ENCODE data around the gene CYP2A6. TPM values are rescaled to one million over a fixed set of nuclear protein-coding genes. Genes with fewer than 3 reads are reported as not detected.

CYP2A6 gene
- polyA plus RNA-seq, 4 donors = 0.04 to 0.18 TPM; not detected in 2

- DNase-seq (no peak), FAIRE-seq (no peak)
- Histone ChIP-seq H3K36me3 (ENCODE audit: control insufficient read depth in 3 of 3, insufficient read depth in 2 of 3, low read depth in 1 of 3, low read length in 3 of 3) (peaks cover 0 to 50% (median 3%) of the 10 kb centered on the region in 3 donors), H3K27ac (ENCODE audit: low read depth in 1 of 3, low read length in 2 of 3) (peak overlapping the region in 2 of 3 donors; percentile 84 to 89), H3K4me3 (ENCODE audit: low read depth in 1 of 3, low read length in 3 of 3) (peak overlapping the region in 1 of 3 donors; percentile 62), H3K27me3 (ENCODE audit: control insufficient read depth in 3 of 3, insufficient read depth in 3 of 3, low read length in 3 of 3) (no peaks in the 10 kb centered on the region), H3K9me3 (ENCODE audit: control insufficient read depth in 2 of 2, insufficient read depth in 1 of 2, low read depth in 1 of 2, low read length in 1 of 2) (no peaks in the 10 kb centered on the region), H3K4me1 (ENCODE audit: control insufficient read depth in 3 of 3, insufficient read depth in 2 of 3, low read depth in 1 of 3, low read length in 2 of 3) (peaks cover 0 to 38% (median 17%) of the 10 kb centered on the region in 3 donors)
- WGBS, 3 donors = 57 to 87% (median 70%) methylated on average over 8 to 14 of the region's 14 CpGs
Measured at GRCh38 chr19:40810160-40810559, 40.1 kb downstream of the CYP2A6 start.

DNA sequence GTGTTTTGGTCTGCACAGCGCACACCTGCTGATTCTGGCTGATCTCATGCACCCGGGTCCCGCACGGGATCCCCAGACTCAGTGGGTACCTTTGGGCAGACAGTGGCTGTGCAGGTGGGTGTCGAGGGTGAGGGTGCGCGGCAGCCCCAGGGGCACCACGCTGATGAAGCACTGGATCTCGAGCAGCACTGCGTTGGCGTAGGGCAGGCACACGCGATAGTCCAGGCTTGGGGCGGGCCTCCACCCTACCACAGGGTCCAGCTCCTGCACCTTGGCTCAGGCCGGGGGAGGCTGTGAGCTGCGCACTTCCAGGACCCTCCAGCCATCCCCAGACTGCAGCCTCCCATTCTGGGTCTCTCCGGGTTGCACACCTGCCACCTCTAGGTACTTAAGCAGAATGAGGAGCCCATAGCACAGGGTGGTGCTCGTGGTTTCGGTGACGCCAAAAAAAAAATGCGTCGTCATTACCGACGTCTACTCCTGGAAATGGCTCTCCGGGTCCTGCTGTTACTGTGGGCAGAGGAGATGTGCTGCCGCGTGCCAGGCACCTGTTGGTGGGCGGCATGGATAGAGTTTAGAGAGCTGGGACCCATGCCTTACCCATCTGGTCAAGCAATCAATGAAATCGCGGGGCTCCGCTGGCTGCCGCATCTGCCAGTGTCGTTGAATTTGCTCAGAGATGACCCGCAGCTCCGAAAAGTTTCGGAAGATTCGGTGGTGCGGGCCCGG is 40.7 kb downstream of the CYP2A6 start:
- DNase-seq (no peak), FAIRE-seq (no peak)
- no peaks in the 10 kb centered on the region for H3K9me3 ChIP-seq (ENCODE audit: control insufficient read depth in 2 of 2, insufficient read depth in 1 of 2, low read depth in 1 of 2, low read length in 1 of 2)
- H3K27ac ChIP-seq (ENCODE audit: low read depth in 1 of 3, low read length in 2 of 3) = peak overlapping the region in 1 of 3 donors; percentile 84
- peaks cover 0 to 44% (median 18%) of the 10 kb centered on the region in 3 donors for H3K4me1 ChIP-seq (ENCODE audit: control insufficient read depth in 3 of 3, insufficient read depth in 2 of 3, low read depth in 1 of 3, low read length in 2 of 3)
- peaks cover 0 to 57% (median 3%) of the 10 kb centered on the region in 3 donors for H3K36me3 ChIP-seq (ENCODE audit: control insufficient read depth in 3 of 3, insufficient read depth in 2 of 3, low read depth in 1 of 3, low read length in 3 of 3)
- peak overlapping the region in 1 of 3 donors; percentile 62 for H3K4me3 ChIP-seq (ENCODE audit: low read depth in 1 of 3, low read length in 3 of 3)
- H3K27me3 ChIP-seq (ENCODE audit: control insufficient read depth in 3 of 3, insufficient read depth in 3 of 3, low read length in 3 of 3) = no peaks in the 10 kb centered on the region
- 92 to 96% (median 96%) methylated on average over 33 to 39 of the region's 39 CpGs for WGBS, 3 donors

- Histone ChIP-seq H3K4me1 (ENCODE audit: control insufficient read depth in 3 of 3, insufficient read depth in 2 of 3, low read depth in 1 of 3, low read length in 2 of 3) (peaks cover 8 to 54% (median 27%) of the 10 kb centered on the region in 3 donors), H3K36me3 (ENCODE audit: control insufficient read depth in 3 of 3, insufficient read depth in 2 of 3, low read depth in 1 of 3, low read length in 3 of 3) (peaks cover 0 to 67% (median 3%) of the 10 kb centered on the region in 3 donors), H3K27ac (ENCODE audit: low read depth in 1 of 3, low read length in 2 of 3) (no peak overlapping the region), H3K4me3 (ENCODE audit: low read depth in 1 of 3, low read length in 3 of 3) (no peak overlapping the region), H3K27me3 (ENCODE audit: control insufficient read depth in 3 of 3, insufficient read depth in 3 of 3, low read length in 3 of 3) (no peaks in the 10 kb centered on the region), H3K9me3 (ENCODE audit: control insufficient read depth in 2 of 2, insufficient read depth in 1 of 2, low read depth in 1 of 2, low read length in 1 of 2) (no peaks in the 10 kb centered on the region)
- DNase-seq = no peak
- 91 to 98% (median 93%) methylated on average over 5 of the region's 5 CpGs for WGBS, 3 donors
- FAIRE-seq = no peak
Measured at GRCh38 chr19:40808497-40808896, 41.8 kb downstream of the CYP2A6 start.

- H3K4me1 ChIP-seq (ENCODE audit: control insufficient read depth in 3 of 3, insufficient read depth in 2 of 3, low read depth in 1 of 3, low read length in 2 of 3) = peaks cover 13 to 58% (median 33%) of the 10 kb centered on the region in 3 donors
- H3K27ac ChIP-seq (ENCODE audit: low read depth in 1 of 3, low read length in 2 of 3) = peak overlapping the region in 1 of 3 donors; percentile 90
- DNase-seq (no peak), FAIRE-seq (no peak)
- WGBS, 3 donors = 89 to 91% (median 89%) methylated on average over 2 of the region's 2 CpGs
- H3K36me3 ChIP-seq (ENCODE audit: control insufficient read depth in 3 of 3, insufficient read depth in 2 of 3, low read depth in 1 of 3, low read length in 3 of 3) = peaks cover 0 to 72% (median 3%) of the 10 kb centered on the region in 3 donors
- H3K4me3 ChIP-seq (ENCODE audit: low read depth in 1 of 3, low read length in 3 of 3) = no peak overlapping the region
- no peaks in the 10 kb centered on the region for H3K9me3 ChIP-seq (ENCODE audit: control insufficient read depth in 2 of 2, insufficient read depth in 1 of 2, low read depth in 1 of 2, low read length in 1 of 2)
- H3K27me3 ChIP-seq (ENCODE audit: control insufficient read depth in 3 of 3, insufficient read depth in 3 of 3, low read length in 3 of 3) = no peaks in the 10 kb centered on the region
Measured at GRCh38 chr19:40808021-40808325, 42.3 kb downstream of the CYP2A6 start.

DNA sequence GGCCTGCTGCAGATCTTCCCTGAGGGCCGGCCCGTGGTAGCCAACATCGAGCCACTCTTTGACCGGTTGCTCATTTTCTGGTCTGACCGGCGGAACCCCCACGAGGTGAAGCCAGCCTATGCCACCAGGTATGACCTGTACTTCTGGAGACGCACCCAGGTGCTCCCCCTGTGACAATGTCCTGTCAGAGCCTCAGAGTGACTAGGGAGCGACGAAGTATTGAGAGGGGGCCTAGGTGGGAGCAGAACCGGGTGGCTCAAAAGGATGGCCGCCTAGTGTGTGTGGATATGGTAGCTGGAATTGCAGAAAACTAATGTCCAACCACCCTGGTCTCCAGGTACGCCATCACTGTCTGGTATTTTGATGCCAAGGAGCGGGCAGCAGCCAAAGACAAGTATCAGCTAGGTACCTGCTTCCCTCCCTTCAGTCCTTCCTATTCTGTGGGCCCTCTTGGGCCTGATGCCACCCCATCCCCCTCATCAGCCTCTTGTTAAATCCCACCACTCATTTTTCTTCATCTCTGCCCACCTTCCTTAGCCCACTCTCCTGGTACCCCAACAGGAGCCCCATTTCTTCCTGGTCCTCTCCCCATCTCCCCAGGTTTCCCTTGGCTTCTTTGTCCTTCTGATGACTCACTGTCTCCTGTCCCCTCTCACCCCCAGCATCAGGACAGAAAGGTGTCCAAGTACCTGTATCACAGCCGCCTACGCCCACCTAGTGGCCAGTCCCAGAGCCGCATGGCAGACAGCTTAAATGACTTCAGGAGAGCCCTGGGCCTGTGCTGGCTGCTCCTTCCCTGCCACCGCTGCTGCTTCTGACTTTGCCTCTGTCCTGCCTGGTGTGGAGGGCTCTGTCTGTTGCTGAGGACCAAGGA is 42.9 kb downstream of the CYP2A6 start:
- peaks cover 0 to 78% (median 3%) of the 10 kb centered on the region in 3 donors for H3K36me3 ChIP-seq (ENCODE audit: control insufficient read depth in 3 of 3, insufficient read depth in 2 of 3, low read depth in 1 of 3, low read length in 3 of 3)
- DNase-seq (peak in 1 of 2 donors; percentile 21), FAIRE-seq (no peak)
- peaks cover 18 to 61% (median 35%) of the 10 kb centered on the region in 3 donors for H3K4me1 ChIP-seq (ENCODE audit: control insufficient read depth in 3 of 3, insufficient read depth in 2 of 3, low read depth in 1 of 3, low read length in 2 of 3)
- no peaks in the 10 kb centered on the region for H3K9me3 ChIP-seq (ENCODE audit: control insufficient read depth in 2 of 2, insufficient read depth in 1 of 2, low read depth in 1 of 2, low read length in 1 of 2)
- 71 to 82% (median 78%) methylated on average over 18 of the region's 18 CpGs for WGBS, 3 donors
- no peak overlapping the region for H3K4me3 ChIP-seq (ENCODE audit: low read depth in 1 of 3, low read length in 3 of 3)
- no peaks in the 10 kb centered on the region for H3K27me3 ChIP-seq (ENCODE audit: control insufficient read depth in 3 of 3, insufficient read depth in 3 of 3, low read length in 3 of 3)
- H3K27ac ChIP-seq (ENCODE audit: low read depth in 1 of 3, low read length in 2 of 3) = peak overlapping the region in 2 of 3 donors; percentile 49 to 90

- Histone ChIP-seq H3K36me3 (ENCODE audit: control insufficient read depth in 3 of 3, insufficient read depth in 2 of 3, low read depth in 1 of 3, low read length in 3 of 3) (peaks cover 0 to 86% (median 3%) of the 10 kb centered on the region in 3 donors), H3K27ac (ENCODE audit: low read depth in 1 of 3, low read length in 2 of 3) (peak overlapping the region in 2 of 3 donors; percentile 49 to 90), H3K4me3 (ENCODE audit: low read depth in 1 of 3, low read length in 3 of 3) (no peak overlapping the region), H3K9me3 (ENCODE audit: control insufficient read depth in 2 of 2, insufficient read depth in 1 of 2, low read depth in 1 of 2, low read length in 1 of 2) (no peaks in the 10 kb centered on the region), H3K4me1 (ENCODE audit: control insufficient read depth in 3 of 3, insufficient read depth in 2 of 3, low read depth in 1 of 3, low read length in 2 of 3) (peaks cover 18 to 61% (median 33%) of the 10 kb centered on the region in 3 donors), H3K27me3 (ENCODE audit: control insufficient read depth in 3 of 3, insufficient read depth in 3 of 3, low read length in 3 of 3) (no peaks in the 10 kb centered on the region)
- FAIRE-seq (no peak), DNase-seq (peak; percentile 40 to 90)
- WGBS, 3 donors = 33 to 71% (median 67%) methylated on average over 26 of the region's 26 CpGs
Measured at GRCh38 chr19:40806423-40807146, 43.7 kb downstream of the CYP2A6 start.

- Histone ChIP-seq H3K9me3 (ENCODE audit: control insufficient read depth in 2 of 2, insufficient read depth in 1 of 2, low read depth in 1 of 2, low read length in 1 of 2) (no peaks in the 10 kb centered on the region), H3K4me3 (ENCODE audit: low read depth in 1 of 3, low read length in 3 of 3) (no peak overlapping the region), H3K4me1 (ENCODE audit: control insufficient read depth in 3 of 3, insufficient read depth in 2 of 3, low read depth in 1 of 3, low read length in 2 of 3) (peaks cover 27 to 68% (median 36%) of the 10 kb centered on the region in 3 donors), H3K27ac (ENCODE audit: low read depth in 1 of 3, low read length in 2 of 3) (peak overlapping the region; percentile 11 to 90 (median 21)), H3K36me3 (ENCODE audit: control insufficient read depth in 3 of 3, insufficient read depth in 2 of 3, low read depth in 1 of 3, low read length in 3 of 3) (peaks cover 3 to 98% (median 4%) of the 10 kb centered on the region in 3 donors), H3K27me3 (ENCODE audit: control insufficient read depth in 3 of 3, insufficient read depth in 3 of 3, low read length in 3 of 3) (no peaks in the 10 kb centered on the region)
- FAIRE-seq (no peak), DNase-seq (peak in 1 of 2 donors; percentile 57)
- WGBS, 3 donors = 19 to 41% (median 25%) methylated on average over 2 of the region's 2 CpGs
Measured at GRCh38 chr19:40805258-40805868, 44.9 kb downstream of the CYP2A6 start.

Measured in small intestine (tissue), 7 donors.